ENCODE measurements around the gene TNFRSF14.

DNA sequence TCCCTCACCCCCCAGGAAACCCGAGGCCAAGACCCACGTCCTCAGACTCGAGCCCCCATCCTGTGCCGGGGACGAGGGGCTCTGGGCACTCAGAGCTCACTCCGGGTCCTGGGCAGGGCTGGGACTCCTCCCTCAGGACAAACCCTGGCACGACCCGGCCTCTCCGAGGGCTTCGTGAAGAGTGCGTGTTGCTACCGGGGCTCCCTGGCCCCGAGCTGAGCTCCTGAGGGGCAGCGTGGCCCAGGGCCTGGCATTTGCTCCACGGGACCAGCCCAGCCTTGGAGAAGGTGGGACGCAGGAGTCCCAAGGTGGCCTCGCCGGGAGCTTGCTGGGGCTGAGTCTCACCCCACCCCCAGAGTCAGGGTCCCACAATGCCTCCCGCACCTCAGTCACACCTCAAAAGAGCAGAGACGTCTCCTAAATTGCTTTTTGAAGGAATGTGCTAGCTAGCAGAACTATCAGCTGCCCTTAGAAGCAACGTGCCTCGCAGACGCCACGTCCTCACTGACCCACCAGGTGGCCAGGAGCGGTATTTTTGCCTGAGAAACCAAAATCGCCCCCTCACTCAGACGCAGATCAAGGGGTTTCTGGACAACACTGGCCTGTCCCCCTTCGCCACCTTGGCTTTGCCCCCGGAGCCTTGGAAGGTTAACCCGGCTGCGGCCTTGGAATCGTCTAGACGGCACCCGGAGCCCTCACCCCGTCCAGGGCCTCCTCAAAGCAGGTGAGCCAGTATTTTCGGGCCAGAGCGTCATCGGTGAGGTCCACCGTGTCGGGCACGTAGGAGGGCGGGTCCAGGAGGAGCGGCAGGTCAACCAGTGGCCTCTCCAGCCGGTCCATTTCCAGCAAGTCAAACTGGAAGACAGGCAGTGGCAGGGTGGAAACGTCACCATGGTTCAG is 41.1 kb upstream of the TNFRSF14 start:
- no peak for TF ChIP-seq POLR2AphosphoS5 (IDR thresholded peaks at IDR 0.05; ENCODE audit: low read depth, low read length)
- TF ChIP-seq POLR2A (IDR thresholded peaks at IDR 0.05; ENCODE audit: low read depth, low read length): no peak
- no peak for TF ChIP-seq TAF1 (IDR thresholded peaks at IDR 0.05; ENCODE audit: borderline replicate concordance, low read depth, low read length)
